Hematopoietic multipotent progenitor cell treated with erythropoietin and hydrocortisone succinate and interleukin-3 and kit ligand, for 8 days (in vitro differentiated cells): ENCODE data around the gene TCL1A.

ENCODE experiments used
- DNase-seq: peaks from one replicate; pipeline ENCODE4 v3.0.0-alpha.2; 2015

The TCL1A gene

GRCh38 chr14:95674613-95675012, 39.3 kb downstream of the TCL1A start:
- no peak for DNase-seq

DNA sequence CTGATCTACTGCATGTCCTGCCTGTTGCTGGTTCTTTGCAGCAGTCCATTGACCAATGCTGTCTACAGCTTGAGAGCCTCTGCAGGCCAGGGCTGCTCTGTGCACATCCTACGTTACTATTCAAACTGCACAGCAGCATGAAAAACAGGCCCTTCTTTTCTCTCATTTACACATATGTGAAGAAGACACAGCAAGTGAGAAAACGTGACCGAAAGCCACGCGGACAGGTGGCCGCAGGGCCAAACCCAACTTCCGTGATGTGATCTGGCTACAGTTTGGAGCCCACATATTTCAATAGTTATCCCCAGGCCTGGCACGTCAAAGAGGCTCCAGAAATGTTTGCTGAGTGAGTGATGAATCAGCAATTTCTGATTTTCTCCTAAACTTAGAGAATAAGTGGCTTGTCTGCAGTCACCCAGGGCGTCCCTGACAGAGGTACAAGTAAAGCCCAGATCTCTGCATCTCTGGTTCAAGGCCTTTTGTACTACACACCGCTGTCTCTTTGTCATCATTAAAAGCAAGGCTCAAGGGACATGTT, 45.6 kb downstream of the TCL1A start:
- no peak for DNase-seq

DNA sequence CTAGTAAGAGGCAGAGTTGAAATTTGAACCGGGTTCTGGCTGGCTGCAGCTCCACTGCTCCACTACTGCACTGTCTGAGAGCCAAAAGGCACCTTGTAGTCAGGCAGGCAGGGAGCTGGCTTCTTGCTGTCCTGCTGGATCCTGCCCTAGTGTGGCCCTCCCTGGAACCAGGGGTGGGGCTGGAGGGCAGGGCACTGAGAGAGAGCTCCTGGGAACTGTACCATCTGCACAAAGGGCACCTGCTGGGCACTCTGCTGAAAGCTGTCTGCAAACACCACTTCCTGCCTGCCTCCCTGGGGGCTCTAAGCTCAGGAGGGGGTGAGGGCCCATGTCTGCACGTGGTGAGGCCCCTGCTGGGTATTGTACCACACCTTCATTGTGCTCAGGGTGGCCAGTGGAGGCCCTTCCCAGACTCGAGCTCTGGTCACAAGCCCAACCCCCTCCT, 46.7 kb downstream of the TCL1A start:
- DNase-seq = no peak

DNA sequence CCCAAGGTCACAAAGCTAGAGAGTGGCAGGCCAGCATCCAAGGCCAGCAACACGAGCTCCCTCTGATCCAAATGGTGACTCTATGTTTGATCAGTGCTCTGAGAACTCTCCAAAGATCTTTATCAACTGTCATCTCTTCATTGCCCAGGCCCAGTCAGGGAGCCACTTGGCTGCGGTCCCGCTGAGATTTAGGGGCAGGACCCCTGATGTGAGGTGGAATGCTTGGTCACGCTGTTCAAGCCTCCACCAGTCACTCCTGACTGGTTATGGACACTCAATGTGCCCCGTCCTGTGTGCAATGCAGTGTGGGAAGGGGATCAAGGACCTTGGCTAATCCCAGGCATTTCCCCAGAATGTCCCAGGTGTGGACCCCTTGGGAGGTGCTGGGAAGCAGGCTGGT, 47.5 kb downstream of the TCL1A start:
- no peak for DNase-seq

- DNase-seq = peak; percentile 18
Measured at GRCh38 chr14:95665530-95665929, 48.4 kb downstream of the TCL1A start.

GRCh38 chr14:95664546-95664945, 49.4 kb downstream of the TCL1A start:
- no peak for DNase-seq

DNA sequence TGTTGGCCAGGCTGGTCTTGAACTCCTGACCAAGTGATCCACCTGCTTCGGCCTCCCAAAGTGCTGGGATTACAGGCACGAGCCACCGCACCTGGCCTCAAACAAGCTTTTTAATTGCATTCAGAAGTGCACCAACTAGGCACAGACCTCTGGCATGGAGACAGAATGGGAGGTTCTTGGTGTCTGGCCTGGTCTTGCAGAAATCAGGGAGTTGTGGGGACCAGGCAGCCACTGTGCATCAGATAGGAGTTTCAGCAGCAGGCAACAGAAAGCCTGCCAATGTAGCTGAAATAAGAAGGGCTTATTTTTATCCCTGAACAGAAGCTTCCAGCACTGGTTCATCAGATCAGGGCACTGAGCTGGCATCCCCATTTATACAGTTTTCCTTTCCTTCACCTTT, 49.9 kb downstream of the TCL1A start:
- DNase-seq = no peak

GRCh38 chr14:95663226-95663797, 50.6 kb downstream of the TCL1A start:
- no peak for DNase-seq

DNA sequence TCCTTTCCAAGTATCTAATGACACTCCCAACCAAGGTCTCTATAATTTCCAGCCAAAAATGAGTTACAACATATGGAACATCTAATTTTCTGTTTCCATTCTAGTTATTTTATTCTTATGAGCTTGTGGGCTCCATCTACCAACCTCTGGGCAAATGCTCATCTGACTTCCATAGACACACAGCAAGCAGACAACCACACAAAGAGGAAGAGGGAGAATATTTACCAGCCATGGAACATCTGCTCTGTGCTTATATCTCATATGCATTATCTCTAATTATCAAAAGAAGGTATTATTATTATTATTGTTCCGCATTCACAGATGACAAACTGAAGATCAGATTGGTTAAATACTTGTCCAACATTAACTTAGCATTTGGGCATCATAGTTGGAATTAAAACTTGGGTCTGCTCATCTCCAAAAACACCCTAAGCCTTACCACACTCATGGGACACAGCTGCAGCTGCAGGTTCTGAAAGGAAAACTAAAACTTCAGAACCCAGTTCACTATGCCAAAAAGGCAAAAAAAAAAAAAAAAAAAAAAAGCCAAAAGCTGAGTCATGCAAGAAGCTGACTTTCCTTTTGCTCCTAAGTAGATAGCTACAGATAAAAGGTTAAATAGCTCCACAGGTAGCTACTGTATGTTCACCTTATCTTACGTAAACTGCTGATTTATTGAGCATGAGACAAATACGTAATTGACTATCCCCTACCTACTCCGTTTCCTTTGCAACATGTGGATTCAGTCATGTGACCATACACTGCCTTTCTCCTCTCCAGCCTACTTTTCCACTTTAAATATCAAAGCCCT, 51.3 kb downstream of the TCL1A start:
- DNase-seq = no peak

GRCh38 chr14:95660651-95661515, 53.0 kb downstream of the TCL1A start:
- DNase-seq = no peak

DNA sequence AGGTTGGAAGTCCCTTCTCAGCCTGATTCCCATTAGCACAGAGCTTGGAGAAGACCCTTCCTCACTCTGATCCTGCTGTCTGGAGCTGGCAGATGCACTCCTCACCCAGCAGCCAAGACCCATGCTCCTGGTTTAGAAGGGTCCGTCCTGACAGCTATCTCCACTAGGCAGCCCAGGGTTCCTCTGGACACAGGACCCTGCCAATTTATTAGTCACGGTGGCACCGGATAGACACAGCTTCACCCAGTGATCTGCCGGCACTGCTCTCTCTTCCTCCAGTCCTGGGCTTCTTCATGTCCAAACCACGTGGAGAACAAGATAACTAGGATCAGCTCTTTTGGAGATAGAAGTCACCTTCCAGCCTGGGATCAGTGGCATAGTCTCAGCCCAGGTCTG, 53.9 kb downstream of the TCL1A start:
- no peak for DNase-seq
